ENCODE data around the gene PEX10. TPM values are rescaled to one million over a fixed set of nuclear protein-coding genes. Genes with fewer than 3 reads are reported as not detected.

PEX10 gene
- total RNA-seq, 4 donors from 2014 or later: 19.2 to 25.7 (median 22.6) TPM

- H3K4me1 ChIP-seq: peaks cover 0 to 5% of the 10 kb centered on the region in 2 donors
- no peak for TF ChIP-seq CTCF (IDR thresholded peaks at IDR 0.05 in 4 of 5, conservative IDR thresholded peaks at IDR 0.05 in 1 of 5)
- TF ChIP-seq POLR2A (IDR thresholded peaks at IDR 0.05): no peak
- no peak overlapping the region for H3K27ac ChIP-seq
- DNase-seq (no peak), ATAC-seq (no peak)
- no peaks in the 10 kb centered on the region for H3K9me3 ChIP-seq
- no peaks in the 10 kb centered on the region for H3K27me3 ChIP-seq
- no peak overlapping the region for H3K4me3 ChIP-seq
- no peaks in the 10 kb centered on the region for H3K36me3 ChIP-seq
- in situ Hi-C loops (cut with MboI; ENCODE audit: low sequenced_read_pairs in 4 of 4): no loop called here
- intact Hi-C loops (cut with DNase I; ENCODE audit: low total_unique reads): no loop called here
Observed at GRCh38 chr1:2377751-2378440, 34.5 kb downstream of the PEX10 start.

- ATAC-seq (no peak), DNase-seq (no peak)
- TF ChIP-seq POLR2A (IDR thresholded peaks at IDR 0.05) (no peak), CTCF (IDR thresholded peaks at IDR 0.05 in 4 of 5, conservative IDR thresholded peaks at IDR 0.05 in 1 of 5) (no peak)
- H3K4me1 ChIP-seq: peaks cover 0 to 5% of the 10 kb centered on the region in 2 donors
- no peak overlapping the region for H3K4me3 ChIP-seq
- in situ Hi-C loops (cut with MboI; ENCODE audit: low sequenced_read_pairs in 4 of 4): no loop called here
- H3K27me3 ChIP-seq: no peaks in the 10 kb centered on the region
- no peaks in the 10 kb centered on the region for H3K9me3 ChIP-seq
- no peak overlapping the region for H3K27ac ChIP-seq
- H3K36me3 ChIP-seq: no peaks in the 10 kb centered on the region
- intact Hi-C loops (cut with DNase I; ENCODE audit: low total_unique reads): no loop called here
Observed at GRCh38 chr1:2376931-2377672, 35.3 kb downstream of the PEX10 start.

- intact Hi-C loops (cut with DNase I; ENCODE audit: low total_unique reads): no loop called here
- ATAC-seq (no peak), DNase-seq (no peak)
- TF ChIP-seq POLR2A (IDR thresholded peaks at IDR 0.05): no peak
- no peak for TF ChIP-seq CTCF (IDR thresholded peaks at IDR 0.05 in 4 of 5, conservative IDR thresholded peaks at IDR 0.05 in 1 of 5)
- peaks cover 0 to 2% of the 10 kb centered on the region in 2 donors for H3K4me1 ChIP-seq
- no peaks in the 10 kb centered on the region for H3K27me3 ChIP-seq
- in situ Hi-C loops (cut with MboI; ENCODE audit: low sequenced_read_pairs in 4 of 4): no loop called here
- no peaks in the 10 kb centered on the region for H3K9me3 ChIP-seq
- no peak overlapping the region for H3K4me3 ChIP-seq
- no peaks in the 10 kb centered on the region for H3K36me3 ChIP-seq
- no peak overlapping the region for H3K27ac ChIP-seq
Observed at GRCh38 chr1:2376261-2376741, 36.1 kb downstream of the PEX10 start.

DNA sequence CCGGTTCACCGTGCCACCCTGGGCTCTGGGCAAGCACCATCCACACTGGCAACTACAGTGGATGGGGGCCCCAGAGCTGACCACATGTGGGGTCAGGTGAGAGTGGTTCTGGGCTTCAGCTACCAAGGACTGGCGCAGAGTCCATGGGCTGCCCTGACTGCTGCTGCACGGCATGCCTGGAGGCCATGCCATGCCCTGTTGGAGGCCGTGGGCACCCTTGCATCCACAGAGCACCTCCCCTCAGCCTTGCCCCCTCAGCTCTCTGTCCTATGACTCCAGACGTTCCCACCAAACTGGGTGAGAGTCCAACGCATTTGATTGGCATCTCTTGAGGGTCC is 36.5 kb downstream of the PEX10 start:
- Histone ChIP-seq H3K36me3 (no peaks in the 10 kb centered on the region), H3K4me3 (no peak overlapping the region), H3K4me1 (no peaks in the 10 kb centered on the region), H3K27me3 (no peaks in the 10 kb centered on the region), H3K27ac (no peak overlapping the region), H3K9me3 (no peaks in the 10 kb centered on the region)
- ATAC-seq (no peak), DNase-seq (no peak)
- in situ Hi-C loops (cut with MboI; ENCODE audit: low sequenced_read_pairs in 4 of 4): no loop called here
- TF ChIP-seq POLR2A (IDR thresholded peaks at IDR 0.05) (no peak), CTCF (IDR thresholded peaks at IDR 0.05 in 4 of 5, conservative IDR thresholded peaks at IDR 0.05 in 1 of 5) (no peak)
- intact Hi-C loops (cut with DNase I; ENCODE audit: low total_unique reads): no loop called here

All from gastrocnemius medialis (tissue), 4 donors.